Neural cell (in vitro differentiated cells): Measurements from ENCODE around the gene TMEM87A. TPM values are rescaled to one million over a fixed set of nuclear protein-coding genes. Genes with fewer than 3 reads are reported as not detected.

Source experiments
- H2AFZ ChIP-seq: fragments of 200-600, 300-800 bp; sonication (generic), shearing (Covaris generic); 2 replicates; pipeline ENCODE4 v1.6.0; 2014; ENCODE audit warnings: low read depth, mild to moderate bottlenecking, antibody characterized with exemption, low read length, moderate library complexity
- H3F3A ChIP-seq: fragments of 200-600 bp; shearing (Covaris generic); 2 replicates; pipeline ENCODE4 v1.6.1; 2016; ENCODE audit warnings: mild to moderate bottlenecking, moderate library complexity, mixed read lengths, antibody characterized with exemption, low read length; ENCODE audit not compliant: insufficient read depth, poor library complexity, severe bottlenecking
- H3K27ac ChIP-seq: fragments of 200-600, 300-800 bp; sonication (generic), shearing (Covaris generic); 2 replicates; pipeline ENCODE4 v1.5.1; 2014; ENCODE audit warnings: mild to moderate bottlenecking, low read length, moderate library complexity
- H3K27me3 ChIP-seq: fragments of 300-800, 200-600 bp; sonication (generic), shearing (Covaris generic); 2 replicates; pipeline ENCODE4 v1.6.0; 2014; ENCODE audit warnings: mild to moderate bottlenecking, low read depth, low read length, moderate library complexity; ENCODE audit not compliant: insufficient read depth
- H3K36me3 ChIP-seq: fragments of 300-800, 200-600 bp; sonication (generic), shearing (Covaris generic); 2 replicates; pipeline ENCODE4 v1.5.1; 2014; ENCODE audit warnings: mild to moderate bottlenecking, antibody characterized with exemption, low read length, moderate library complexity; ENCODE audit not compliant: insufficient read depth
- H3K4me2 ChIP-seq: fragments of 300-800, 200-600 bp; sonication (generic), shearing (Covaris generic); 2 replicates; pipeline ENCODE4 v1.6.0; 2014; ENCODE audit warnings: mild to moderate bottlenecking, low read length
- H3K4me3 ChIP-seq: fragments of 300-800, 200-600 bp; sonication (generic), shearing (Covaris generic); 2 replicates; pipeline ENCODE4 v1.5.1; 2014; ENCODE audit warnings: mild to moderate bottlenecking, low read length, moderate library complexity
- H3K79me2 ChIP-seq: fragments of 200-600 bp; shearing (Covaris generic); replicated peaks from 2 replicates; pipeline ENCODE4 v1.6.0; 2014; ENCODE audit warnings: mild to moderate bottlenecking, low read length, moderate library complexity; ENCODE audit not compliant: insufficient read depth
- H3K9ac ChIP-seq: fragments of 300-800, 200-600 bp; sonication (generic), shearing (Covaris generic); 2 replicates; pipeline ENCODE4 v1.6.1; 2016; ENCODE audit warnings: mild to moderate bottlenecking, low read length, mixed read lengths
- H3K9me2 ChIP-seq: fragments of 200-600 bp; shearing (Covaris generic); 2 replicates; pipeline ENCODE4 v1.6.1; 2016; ENCODE audit warnings: mild to moderate bottlenecking, low read length, mixed read lengths; ENCODE audit not compliant: insufficient read depth
- H3K9me3 ChIP-seq: fragments of 200-600, 300-800 bp; sonication (generic), shearing (Covaris generic); 2 replicates; pipeline ENCODE4 v1.6.1; 2016; ENCODE audit warnings: mild to moderate bottlenecking, mixed run types, low read length, moderate library complexity, mixed read lengths
- H4K20me1 ChIP-seq: fragments of 200-600 bp; shearing (Covaris generic); 2 replicates; pipeline ENCODE4 v1.6.1; 2016; ENCODE audit warnings: mild to moderate bottlenecking, mixed run types; ENCODE audit not compliant: insufficient read depth
- EP300 ChIP-seq: fragments of 450-650 bp; conservative IDR thresholded peaks from 2 replicates; pipeline ENCODE4 v1.6.1; 2014; ENCODE audit warnings: antibody characterized with exemption, mild to moderate bottlenecking, moderate library complexity; ENCODE audit not compliant: poor library complexity, severe bottlenecking
- EZH2 ChIP-seq: fragments of 200-600, 300-800 bp; shearing (Covaris generic), sonication (generic); IDR thresholded peaks from 2 replicates; pipeline ENCODE4 v1.6.1; 2014; ENCODE audit warnings: antibody characterized with exemption, low read length, borderline replicate concordance, mild to moderate bottlenecking; ENCODE audit not compliant: insufficient read depth, poor library complexity, severe bottlenecking
- MXI1 ChIP-seq: fragments of 450-650 bp; conservative IDR thresholded peaks from 2 replicates; pipeline ENCODE4 v1.6.1; 2014; ENCODE audit warnings: antibody characterized with exemption, mild to moderate bottlenecking; ENCODE audit not compliant: poor library complexity, severe bottlenecking
- POLR2AphosphoS5 ChIP-seq: IDR thresholded peaks from 2 replicates; pipeline ENCODE4 v1.6.1; 2012
- RAD21 ChIP-seq: fragments of 450-650 bp; conservative IDR thresholded peaks from 2 replicates; pipeline ENCODE4 v1.6.1; 2014; ENCODE audit warnings: antibody characterized with exemption, mild to moderate bottlenecking, moderate library complexity
- SMC3 ChIP-seq: fragments of 450-650 bp; conservative IDR thresholded peaks from 2 replicates; pipeline ENCODE4 v1.6.1; 2014; ENCODE audit warnings: antibody characterized with exemption, mild to moderate bottlenecking, moderate library complexity; ENCODE audit not compliant: poor library complexity
- TAF1 ChIP-seq: IDR thresholded peaks from 2 replicates; pipeline ENCODE4 v1.6.1; 2012; ENCODE audit warnings: low read depth
- polyA plus RNA-seq: library from polyadenylated mRNA; depleted of rRNA; stranded (reverse); fragments of >200 nt; gene quantifications from 2 replicates; pipeline ENCODE4 v1.2.3, GENCODE V29; 2014
- TF ChIP-seq, protein P1 (sequence below): fragments of 450-650 bp; IDR thresholded peaks from 2 replicates; pipeline ENCODE4 v1.5.1; 2014; ENCODE audit warnings: antibody characterized with exemption, mild to moderate bottlenecking, moderate library complexity; ENCODE audit not compliant: poor library complexity, severe bottlenecking
- TF ChIP-seq, protein P2 (sequence below): IDR thresholded peaks from 2 replicates; pipeline ENCODE4 v1.6.1; 2012; ENCODE audit warnings: borderline replicate concordance

Gene TMEM87A
- polyA plus RNA-seq, 1 donor from 2014 or later = 50.4 TPM

DNA sequence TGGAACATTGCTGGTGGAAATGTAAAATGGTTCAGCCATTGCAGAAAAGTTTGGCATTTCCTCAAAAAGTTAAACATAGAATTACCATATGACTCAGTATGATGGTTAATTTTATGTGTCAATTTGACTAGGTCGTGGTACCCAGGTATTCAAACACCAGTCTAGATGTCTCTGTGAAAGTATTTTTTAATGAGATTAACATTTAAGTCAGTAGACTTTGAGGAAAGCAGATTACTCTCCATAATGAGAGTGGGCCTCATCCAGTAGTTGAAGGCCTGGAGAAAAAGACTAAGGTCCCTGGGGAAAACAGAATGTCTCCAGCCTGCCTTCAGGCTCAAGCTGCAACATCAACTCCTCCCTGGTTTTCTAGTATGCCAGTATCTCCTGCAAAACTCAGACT lies 42.3 kb upstream of the TMEM87A start:
- no peak overlapping the region for H2AFZ ChIP-seq
- H3K27me3 ChIP-seq = no peaks in the 10 kb centered on the region
- no peaks in the 10 kb centered on the region for H3K9me3 ChIP-seq
- no peaks in the 10 kb centered on the region for H3F3A ChIP-seq
- no peaks in the 10 kb centered on the region for H3K36me3 ChIP-seq
- H3K27ac ChIP-seq = no peak overlapping the region
- no peak overlapping the region for H3K4me2 ChIP-seq
- no peak overlapping the region for H3K4me3 ChIP-seq
- TF ChIP-seq MXI1 (no peak), EP300 (no peak), RAD21 (no peak), SMC3 (no peak), TAF1 (no peak), EZH2 (no peak), POLR2AphosphoS5 (no peak)
- TF ChIP-seq, protein P1, sequence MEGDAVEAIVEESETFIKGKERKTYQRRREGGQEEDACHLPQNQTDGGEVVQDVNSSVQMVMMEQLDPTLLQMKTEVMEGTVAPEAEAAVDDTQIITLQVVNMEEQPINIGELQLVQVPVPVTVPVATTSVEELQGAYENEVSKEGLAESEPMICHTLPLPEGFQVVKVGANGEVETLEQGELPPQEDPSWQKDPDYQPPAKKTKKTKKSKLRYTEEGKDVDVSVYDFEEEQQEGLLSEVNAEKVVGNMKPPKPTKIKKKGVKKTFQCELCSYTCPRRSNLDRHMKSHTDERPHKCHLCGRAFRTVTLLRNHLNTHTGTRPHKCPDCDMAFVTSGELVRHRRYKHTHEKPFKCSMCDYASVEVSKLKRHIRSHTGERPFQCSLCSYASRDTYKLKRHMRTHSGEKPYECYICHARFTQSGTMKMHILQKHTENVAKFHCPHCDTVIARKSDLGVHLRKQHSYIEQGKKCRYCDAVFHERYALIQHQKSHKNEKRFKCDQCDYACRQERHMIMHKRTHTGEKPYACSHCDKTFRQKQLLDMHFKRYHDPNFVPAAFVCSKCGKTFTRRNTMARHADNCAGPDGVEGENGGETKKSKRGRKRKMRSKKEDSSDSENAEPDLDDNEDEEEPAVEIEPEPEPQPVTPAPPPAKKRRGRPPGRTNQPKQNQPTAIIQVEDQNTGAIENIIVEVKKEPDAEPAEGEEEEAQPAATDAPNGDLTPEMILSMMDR = no peak
- TF ChIP-seq, protein P2, sequence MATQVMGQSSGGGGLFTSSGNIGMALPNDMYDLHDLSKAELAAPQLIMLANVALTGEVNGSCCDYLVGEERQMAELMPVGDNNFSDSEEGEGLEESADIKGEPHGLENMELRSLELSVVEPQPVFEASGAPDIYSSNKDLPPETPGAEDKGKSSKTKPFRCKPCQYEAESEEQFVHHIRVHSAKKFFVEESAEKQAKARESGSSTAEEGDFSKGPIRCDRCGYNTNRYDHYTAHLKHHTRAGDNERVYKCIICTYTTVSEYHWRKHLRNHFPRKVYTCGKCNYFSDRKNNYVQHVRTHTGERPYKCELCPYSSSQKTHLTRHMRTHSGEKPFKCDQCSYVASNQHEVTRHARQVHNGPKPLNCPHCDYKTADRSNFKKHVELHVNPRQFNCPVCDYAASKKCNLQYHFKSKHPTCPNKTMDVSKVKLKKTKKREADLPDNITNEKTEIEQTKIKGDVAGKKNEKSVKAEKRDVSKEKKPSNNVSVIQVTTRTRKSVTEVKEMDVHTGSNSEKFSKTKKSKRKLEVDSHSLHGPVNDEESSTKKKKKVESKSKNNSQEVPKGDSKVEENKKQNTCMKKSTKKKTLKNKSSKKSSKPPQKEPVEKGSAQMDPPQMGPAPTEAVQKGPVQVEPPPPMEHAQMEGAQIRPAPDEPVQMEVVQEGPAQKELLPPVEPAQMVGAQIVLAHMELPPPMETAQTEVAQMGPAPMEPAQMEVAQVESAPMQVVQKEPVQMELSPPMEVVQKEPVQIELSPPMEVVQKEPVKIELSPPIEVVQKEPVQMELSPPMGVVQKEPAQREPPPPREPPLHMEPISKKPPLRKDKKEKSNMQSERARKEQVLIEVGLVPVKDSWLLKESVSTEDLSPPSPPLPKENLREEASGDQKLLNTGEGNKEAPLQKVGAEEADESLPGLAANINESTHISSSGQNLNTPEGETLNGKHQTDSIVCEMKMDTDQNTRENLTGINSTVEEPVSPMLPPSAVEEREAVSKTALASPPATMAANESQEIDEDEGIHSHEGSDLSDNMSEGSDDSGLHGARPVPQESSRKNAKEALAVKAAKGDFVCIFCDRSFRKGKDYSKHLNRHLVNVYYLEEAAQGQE = no peak
- no peaks in the 10 kb centered on the region for H4K20me1 ChIP-seq
- H3K79me2 ChIP-seq = no peaks in the 10 kb centered on the region
- no peaks in the 10 kb centered on the region for H3K9me2 ChIP-seq
- H3K9ac ChIP-seq = no peak overlapping the region

DNA sequence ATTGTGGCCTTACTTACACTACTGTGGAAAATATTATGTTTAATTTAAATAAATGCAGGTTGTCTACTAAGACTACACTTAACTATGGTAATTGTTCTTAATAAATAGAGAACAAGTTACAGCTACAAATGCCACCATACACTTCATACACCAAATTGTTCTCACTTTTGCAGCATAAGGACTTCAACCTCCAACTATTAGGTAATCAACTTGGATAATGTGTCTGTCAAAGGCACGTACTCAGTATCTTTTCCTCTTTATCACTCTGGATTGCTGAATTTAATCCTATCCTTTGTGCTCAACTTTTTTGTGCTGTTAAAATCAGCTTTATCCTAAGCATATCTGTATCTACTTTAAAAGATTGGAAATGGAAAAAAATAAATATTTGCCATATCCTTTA lies 41.6 kb upstream of the TMEM87A start:
- no peaks in the 10 kb centered on the region for H3K9me3 ChIP-seq
- H3F3A ChIP-seq = no peaks in the 10 kb centered on the region
- no peak overlapping the region for H3K4me2 ChIP-seq
- no peaks in the 10 kb centered on the region for H3K79me2 ChIP-seq
- no peak overlapping the region for H3K9ac ChIP-seq
- H3K27me3 ChIP-seq = no peaks in the 10 kb centered on the region
- no peak overlapping the region for H2AFZ ChIP-seq
- H3K27ac ChIP-seq = no peak overlapping the region
- no peaks in the 10 kb centered on the region for H3K9me2 ChIP-seq
- TF ChIP-seq SMC3 (no peak), RAD21 (no peak), TAF1 (no peak), EZH2 (no peak), POLR2AphosphoS5 (no peak), EP300 (no peak), MXI1 (no peak)
- TF ChIP-seq, protein P1 = no peak
- TF ChIP-seq, protein P2 = no peak
- H3K36me3 ChIP-seq = no peaks in the 10 kb centered on the region
- H3K4me3 ChIP-seq = no peak overlapping the region
- no peaks in the 10 kb centered on the region for H4K20me1 ChIP-seq
